ENCODE measurements around the gene ATXN8OS. TPM values are rescaled to one million over a fixed set of nuclear protein-coding genes. Genes with fewer than 3 reads are reported as not detected.

Gene ATXN8OS
- total RNA-seq, 2 donors from 2014 or later = not detected

DNA sequence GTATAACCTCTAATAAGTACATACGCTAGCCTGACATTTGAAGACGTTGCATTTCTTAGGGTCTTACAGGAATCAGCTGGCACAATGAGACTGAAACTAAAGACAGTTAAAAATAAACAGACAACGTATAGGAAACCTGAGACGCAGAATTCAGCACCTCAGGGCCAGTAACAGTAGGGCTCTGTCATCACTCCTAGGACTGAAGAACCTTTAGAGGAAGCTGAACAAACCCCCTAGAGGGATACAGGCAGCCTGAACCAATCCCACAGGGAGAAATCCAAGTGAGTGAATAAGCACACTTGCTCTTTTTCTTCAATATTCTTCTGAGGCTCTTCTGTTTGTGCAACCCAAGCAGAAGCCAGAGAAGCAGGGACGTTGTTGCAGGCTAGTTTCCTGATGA lies 54.5 kb downstream of the ATXN8OS start:
- H3K27me3 Mint-ChIP-seq = no peaks in the 10 kb centered on the region
- DNase-seq = no peak
- H3K9me3 ChIP-seq (ENCODE audit: control insufficient read depth, low read length, poor library complexity, severe bottlenecking) = no peaks in the 10 kb centered on the region
- H3K4me3 Mint-ChIP-seq = no peak overlapping the region
- H3K4me1 Mint-ChIP-seq = no peaks in the 10 kb centered on the region
- no peak overlapping the region for H3K27ac Mint-ChIP-seq
- no peaks in the 10 kb centered on the region for H3K36me3 Mint-ChIP-seq (ENCODE audit: low read depth)
- ATAC-seq = no peak

- Mint-ChIP-seq H3K27ac (no peak overlapping the region), H3K36me3 (ENCODE audit: low read depth) (no peaks in the 10 kb centered on the region), H3K27me3 (no peaks in the 10 kb centered on the region), H3K4me3 (no peak overlapping the region), H3K4me1 (no peaks in the 10 kb centered on the region)
- no peaks in the 10 kb centered on the region for H3K9me3 ChIP-seq (ENCODE audit: control insufficient read depth, low read length, poor library complexity, severe bottlenecking)
- DNase-seq (no peak), ATAC-seq (no peak)
Measured at GRCh38 chr13:70170689-70171088, 63.1 kb downstream of the ATXN8OS start.

- no peaks in the 10 kb centered on the region for H3K27me3 Mint-ChIP-seq
- H3K4me1 Mint-ChIP-seq = no peaks in the 10 kb centered on the region
- ATAC-seq = no peak
- no peaks in the 10 kb centered on the region for H3K9me3 ChIP-seq (ENCODE audit: control insufficient read depth, low read length, poor library complexity, severe bottlenecking)
- no peak overlapping the region for H3K4me3 Mint-ChIP-seq
- no peaks in the 10 kb centered on the region for H3K36me3 Mint-ChIP-seq (ENCODE audit: low read depth)
- no peak for DNase-seq
- no peak overlapping the region for H3K27ac Mint-ChIP-seq
Measured at GRCh38 chr13:70171151-70171550, 63.5 kb downstream of the ATXN8OS start.

- no peaks in the 10 kb centered on the region for H3K27me3 Mint-ChIP-seq
- DNase-seq (no peak), ATAC-seq (no peak)
- no peaks in the 10 kb centered on the region for H3K4me1 Mint-ChIP-seq
- H3K36me3 Mint-ChIP-seq (ENCODE audit: low read depth) = no peaks in the 10 kb centered on the region
- H3K9me3 ChIP-seq (ENCODE audit: control insufficient read depth, low read length, poor library complexity, severe bottlenecking) = no peaks in the 10 kb centered on the region
- no peak overlapping the region for H3K27ac Mint-ChIP-seq
- no peak overlapping the region for H3K4me3 Mint-ChIP-seq
Measured at GRCh38 chr13:70172946-70173597, 65.4 kb downstream of the ATXN8OS start.

DNA sequence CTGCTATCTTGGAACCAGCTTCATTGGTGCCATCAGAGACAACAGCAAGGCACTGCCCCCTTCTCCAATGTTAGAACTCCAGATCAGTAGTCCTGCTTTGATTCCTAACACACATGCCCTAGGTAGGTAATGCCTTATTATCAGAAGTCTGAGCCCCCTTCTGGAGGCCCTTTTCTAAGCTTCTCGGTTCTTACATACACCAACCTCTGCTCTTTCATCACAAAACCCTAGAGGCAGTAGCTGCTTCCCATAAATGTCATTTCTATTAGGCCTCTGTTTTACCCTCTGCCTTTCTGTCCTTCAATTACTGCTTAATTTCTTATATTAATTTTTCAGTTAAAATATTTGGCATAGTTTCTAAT lies 66.0 kb downstream of the ATXN8OS start:
- Mint-ChIP-seq H3K27ac (no peak overlapping the region), H3K4me3 (no peak overlapping the region), H3K36me3 (ENCODE audit: low read depth) (no peaks in the 10 kb centered on the region), H3K4me1 (no peaks in the 10 kb centered on the region), H3K27me3 (no peaks in the 10 kb centered on the region)
- H3K9me3 ChIP-seq (ENCODE audit: control insufficient read depth, low read length, poor library complexity, severe bottlenecking) = no peaks in the 10 kb centered on the region
- no peak for ATAC-seq
- DNase-seq = no peak

DNA sequence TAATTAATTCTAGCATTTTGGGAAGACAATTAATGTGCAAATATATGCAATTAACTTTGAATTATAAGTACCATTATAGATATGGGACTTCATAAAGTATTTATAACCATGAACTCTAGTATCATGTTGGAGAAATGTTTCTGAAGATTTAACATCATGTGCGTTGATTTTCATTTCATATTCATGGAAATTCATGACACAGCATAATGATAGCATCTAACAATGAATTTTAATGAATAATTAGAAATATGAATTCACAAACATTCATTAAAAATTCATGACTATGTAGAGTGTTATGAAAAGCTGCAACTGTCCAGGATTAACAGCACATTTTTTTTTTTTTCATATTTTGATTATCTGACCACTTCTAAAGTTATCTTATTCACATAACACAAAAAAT lies 70.7 kb downstream of the ATXN8OS start:
- Mint-ChIP-seq H3K4me3 (no peak overlapping the region), H3K27ac (no peak overlapping the region), H3K4me1 (no peaks in the 10 kb centered on the region), H3K27me3 (no peaks in the 10 kb centered on the region), H3K36me3 (ENCODE audit: low read depth) (no peaks in the 10 kb centered on the region)
- no peak for DNase-seq
- ATAC-seq = no peak
- H3K9me3 ChIP-seq (ENCODE audit: control insufficient read depth, low read length, poor library complexity, severe bottlenecking) = no peaks in the 10 kb centered on the region

Other genes starting within 250 kb of the ATXN8OS start
- not detected for gene KLHL1, start 626 bp downstream of the ATXN8OS start, total RNA-seq